Left renal pelvis (tissue), 4 donors: ENCODE results near the gene CDK5R1. TPM values are rescaled to one million over a fixed set of nuclear protein-coding genes. Genes with fewer than 3 reads are reported as not detected.

Experiments used
- DNase-seq, 4 donors: peaks; one replicate each; pipeline ENCODE4 v3.0.0-alpha.2; 2013; ENCODE audit warnings: low read depth in 4 of 4, low spot score in 3 of 4
- polyA plus RNA-seq, 4 donors: library from polyadenylated mRNA; unstranded; fragments of 120-200 nt; gene quantifications; one replicate each; pipeline ENCODE4 v1.2.1, GENCODE V29; 2013; ENCODE audit not compliant: insufficient read length in 4 of 4

The CDK5R1 gene
- polyA plus RNA-seq, 4 donors: 4.0 to 8.0 (median 5.0) TPM

DNA sequence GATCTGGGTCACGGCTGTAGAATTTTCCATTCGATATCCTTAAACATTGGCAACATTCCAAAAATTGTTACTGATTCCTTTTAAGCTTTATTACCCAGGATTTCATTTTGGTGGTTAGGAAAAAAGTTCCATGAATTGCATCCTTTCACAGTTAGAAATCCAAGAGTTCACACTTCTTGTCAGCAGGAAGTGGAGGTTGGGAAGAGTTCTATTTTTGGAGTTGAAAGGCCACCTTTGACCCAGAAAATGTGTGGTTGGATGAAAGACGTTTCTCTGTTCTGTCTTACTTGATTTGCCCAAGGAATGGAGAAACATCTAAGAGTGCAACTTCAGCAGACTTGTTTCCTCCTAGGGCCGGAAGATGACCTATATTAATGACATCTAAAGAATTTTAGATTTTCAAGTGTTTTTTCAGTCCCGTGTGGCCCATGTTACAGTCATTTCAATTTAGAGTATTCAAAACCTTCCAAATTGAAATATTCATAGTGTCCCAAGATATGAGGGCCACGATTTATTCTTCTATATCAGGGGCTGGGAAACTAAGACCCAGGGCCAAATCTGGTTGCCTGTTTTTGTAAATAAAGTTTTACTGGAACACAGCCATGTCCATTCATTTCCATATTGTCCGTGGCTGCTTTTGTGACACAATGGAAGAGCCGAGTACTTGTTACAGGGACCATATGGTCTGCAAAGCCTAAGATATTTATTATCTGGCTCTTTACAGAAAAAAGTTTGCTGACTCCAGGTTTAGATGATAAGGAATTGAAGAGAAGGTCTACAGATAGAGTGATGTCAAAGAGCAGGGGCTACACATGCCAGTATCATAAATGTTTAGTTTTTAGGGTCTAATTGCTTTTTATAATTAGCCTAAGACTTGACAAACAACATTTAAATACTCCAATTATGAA, 50.2 kb downstream of the CDK5R1 start:
- DNase-seq: no peak

Other genes starting within 250 kb of the CDK5R1 start
- gene RHBDL3, start 221.2 kb upstream of the CDK5R1 start, polyA plus RNA-seq: 1 to 10 TPM; 1.2 to 5.5 (median 1.5) TPM
- gene C17orf75, start 144.8 kb upstream of the CDK5R1 start, polyA plus RNA-seq: 10 to 100 TPM; 32.3 to 46.0 (median 43.2) TPM
- 100 to 1,000 TPM; 187 to 270 (median 232) TPM for gene ZNF207, start 136.8 kb upstream of the CDK5R1 start, polyA plus RNA-seq
- gene PSMD11, start 42.5 kb upstream of the CDK5R1 start, polyA plus RNA-seq: 100 to 1,000 TPM in 2 of 4 donors, 10 to 100 TPM in 2; 72.8 to 116 (median 105) TPM